ENCODE measurements around the gene TNXB.

DNA sequence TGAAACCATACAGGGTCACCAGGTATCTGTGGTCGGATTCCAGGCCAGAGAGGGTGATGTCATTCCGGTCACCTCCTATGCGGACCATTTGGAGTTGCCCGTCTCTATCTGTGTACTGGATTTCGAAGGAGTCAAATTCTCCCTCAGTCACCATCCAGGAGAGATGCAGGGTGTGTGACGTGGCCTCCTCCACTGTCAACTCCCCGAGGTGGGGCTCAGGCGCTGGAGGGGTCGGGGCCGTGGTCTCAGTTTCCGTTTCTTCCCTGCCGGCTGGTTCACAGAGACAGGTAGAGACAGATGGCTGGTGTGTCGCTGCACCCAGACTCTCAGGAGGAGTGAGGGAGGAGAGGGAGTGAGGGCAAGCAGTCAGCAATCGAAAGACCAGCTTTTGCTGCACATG lies 40.3 kb downstream of the TNXB start:
- TF ChIP-seq, protein P1, sequence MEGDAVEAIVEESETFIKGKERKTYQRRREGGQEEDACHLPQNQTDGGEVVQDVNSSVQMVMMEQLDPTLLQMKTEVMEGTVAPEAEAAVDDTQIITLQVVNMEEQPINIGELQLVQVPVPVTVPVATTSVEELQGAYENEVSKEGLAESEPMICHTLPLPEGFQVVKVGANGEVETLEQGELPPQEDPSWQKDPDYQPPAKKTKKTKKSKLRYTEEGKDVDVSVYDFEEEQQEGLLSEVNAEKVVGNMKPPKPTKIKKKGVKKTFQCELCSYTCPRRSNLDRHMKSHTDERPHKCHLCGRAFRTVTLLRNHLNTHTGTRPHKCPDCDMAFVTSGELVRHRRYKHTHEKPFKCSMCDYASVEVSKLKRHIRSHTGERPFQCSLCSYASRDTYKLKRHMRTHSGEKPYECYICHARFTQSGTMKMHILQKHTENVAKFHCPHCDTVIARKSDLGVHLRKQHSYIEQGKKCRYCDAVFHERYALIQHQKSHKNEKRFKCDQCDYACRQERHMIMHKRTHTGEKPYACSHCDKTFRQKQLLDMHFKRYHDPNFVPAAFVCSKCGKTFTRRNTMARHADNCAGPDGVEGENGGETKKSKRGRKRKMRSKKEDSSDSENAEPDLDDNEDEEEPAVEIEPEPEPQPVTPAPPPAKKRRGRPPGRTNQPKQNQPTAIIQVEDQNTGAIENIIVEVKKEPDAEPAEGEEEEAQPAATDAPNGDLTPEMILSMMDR (conservative IDR thresholded peaks at IDR 0.05; ENCODE audit: low read depth, low read length): no peak
- TF ChIP-seq EZH2 (IDR thresholded peaks at IDR 0.05; ENCODE audit: borderline replicate concordance, low read depth, low read length, poor library complexity, severe bottlenecking): no peak
